Lower leg skin (tissue), 4 donors: ENCODE results near the gene HDAC3. TPM values are rescaled to one million over a fixed set of nuclear protein-coding genes. Genes with fewer than 3 reads are reported as not detected.

Experiments used
- DNase-seq, 2 donors: peaks; one replicate each; pipeline ENCODE4 v3.0.0-alpha.2; 2019; ENCODE audit warnings: low spot score in 2 of 2
- H3K4me3 ChIP-seq: fragments of 200-600 bp; sonication (generic); 2 replicates; pipeline ENCODE4 v1.5.1; 2017; ENCODE audit warnings: mild to moderate bottlenecking, low read depth; ENCODE audit not compliant: poor library complexity, severe bottlenecking
- POLR2A ChIP-seq, 2 donors: fragments of 450-650 bp; IDR thresholded peaks; one replicate each; pipeline ENCODE4 v1.6.1; 2016 to 2017; ENCODE audit warnings: antibody characterized with exemption in 2 of 2, mild to moderate bottlenecking in 1 of 2, moderate library complexity in 1 of 2
- WGBS, 2 donors: methylation state at CpG; one replicate each; pipeline ENCODE4 v1.1.5; 2018; 5-methylcytosine and 5-hydroxymethylcytosine counted together
- intact Hi-C: fragments of 100-400 bp; cut with DNase I; formaldehyde crosslinking; loops from one replicate; pipeline ENCODE4 v1.15.0; 2023; ENCODE audit warnings: low total_unique reads
- total RNA-seq, 4 donors: library from RNA; depleted of rRNA; stranded (reverse); fragments of >200 nt; gene quantifications; one replicate each; pipeline ENCODE4 v1.1.0, GENCODE V29; 2016
- TF ChIP-seq, protein P1 (sequence below), 3 donors: fragments of 450-650 bp; IDR thresholded peaks; one replicate each; pipeline ENCODE4 v1.5.1; 2016; ENCODE audit warnings: antibody characterized with exemption in 3 of 3, mild to moderate bottlenecking in 3 of 3, moderate library complexity in 2 of 3

Gene HDAC3
- total RNA-seq, 4 donors from 2014 or later: 49.4 to 66.4 (median 52.7) TPM

DNA sequence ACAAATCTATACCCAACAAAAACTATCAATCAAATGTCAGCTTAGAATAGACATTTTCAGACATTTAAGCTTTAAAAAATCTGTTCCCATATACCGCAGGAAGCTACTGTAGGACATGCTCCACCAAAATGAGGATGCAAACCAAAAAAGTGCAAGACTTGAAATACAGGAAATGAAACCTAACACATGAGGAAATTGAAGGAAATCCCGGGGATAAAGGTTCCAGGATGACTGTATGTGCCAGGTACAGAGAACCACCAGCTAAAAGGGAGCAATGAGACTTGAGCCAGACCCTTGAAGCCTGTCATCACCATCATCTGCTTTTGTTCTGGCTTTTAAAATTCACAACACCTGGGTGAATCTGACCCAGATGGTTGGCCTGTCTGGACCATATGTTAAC lies 39.3 kb downstream of the HDAC3 start:
- no peak for DNase-seq
- intact Hi-C loops: no loop called here
- WGBS, 2 donors: 62 to 73% methylated on average over 2 of the region's 2 CpGs
- no peak overlapping the region for H3K4me3 ChIP-seq
- no peak for TF ChIP-seq POLR2A (IDR thresholded peaks at IDR 0.05)
- TF ChIP-seq, protein P1, sequence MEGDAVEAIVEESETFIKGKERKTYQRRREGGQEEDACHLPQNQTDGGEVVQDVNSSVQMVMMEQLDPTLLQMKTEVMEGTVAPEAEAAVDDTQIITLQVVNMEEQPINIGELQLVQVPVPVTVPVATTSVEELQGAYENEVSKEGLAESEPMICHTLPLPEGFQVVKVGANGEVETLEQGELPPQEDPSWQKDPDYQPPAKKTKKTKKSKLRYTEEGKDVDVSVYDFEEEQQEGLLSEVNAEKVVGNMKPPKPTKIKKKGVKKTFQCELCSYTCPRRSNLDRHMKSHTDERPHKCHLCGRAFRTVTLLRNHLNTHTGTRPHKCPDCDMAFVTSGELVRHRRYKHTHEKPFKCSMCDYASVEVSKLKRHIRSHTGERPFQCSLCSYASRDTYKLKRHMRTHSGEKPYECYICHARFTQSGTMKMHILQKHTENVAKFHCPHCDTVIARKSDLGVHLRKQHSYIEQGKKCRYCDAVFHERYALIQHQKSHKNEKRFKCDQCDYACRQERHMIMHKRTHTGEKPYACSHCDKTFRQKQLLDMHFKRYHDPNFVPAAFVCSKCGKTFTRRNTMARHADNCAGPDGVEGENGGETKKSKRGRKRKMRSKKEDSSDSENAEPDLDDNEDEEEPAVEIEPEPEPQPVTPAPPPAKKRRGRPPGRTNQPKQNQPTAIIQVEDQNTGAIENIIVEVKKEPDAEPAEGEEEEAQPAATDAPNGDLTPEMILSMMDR (IDR thresholded peaks at IDR 0.05): no peak

DNA sequence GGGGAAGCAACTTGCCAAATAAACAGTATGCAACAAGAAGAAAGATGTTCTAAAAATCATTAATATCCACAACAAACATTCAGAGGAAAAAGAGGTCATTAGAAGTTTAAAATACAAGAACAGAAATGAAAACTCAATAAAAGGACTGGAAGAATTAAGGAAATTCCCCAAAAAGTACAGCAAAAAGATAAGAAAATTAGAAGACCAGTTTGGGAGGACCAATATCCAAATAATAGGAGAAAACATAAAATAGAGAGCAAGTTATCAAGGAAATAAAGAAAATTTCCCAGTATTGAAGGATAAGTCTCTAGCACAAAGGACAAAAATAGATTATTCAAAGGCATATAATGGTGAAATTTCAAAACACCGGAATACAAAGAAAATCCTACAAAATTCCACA lies 39.8 kb downstream of the HDAC3 start:
- 93 to 95% methylated on average over 1 of the region's 1 CpG for WGBS, 2 donors
- DNase-seq: no peak
- no peak overlapping the region for H3K4me3 ChIP-seq
- TF ChIP-seq POLR2A (IDR thresholded peaks at IDR 0.05): no peak
- TF ChIP-seq, protein P1 (IDR thresholded peaks at IDR 0.05): no peak
- intact Hi-C loops: no loop called here

GRCh38 chr5:141590127-141590526 lies 46.5 kb downstream of the HDAC3 start:
- no peak overlapping the region for H3K4me3 ChIP-seq
- 72 to 77% methylated on average over 2 of the region's 2 CpGs for WGBS, 2 donors
- intact Hi-C loops: no loop called here
- DNase-seq: no peak
- TF ChIP-seq, protein P1 (IDR thresholded peaks at IDR 0.05): no peak
- TF ChIP-seq POLR2A (IDR thresholded peaks at IDR 0.05): no peak

GRCh38 chr5:141586246-141586645 lies 50.4 kb downstream of the HDAC3 start:
- H3K4me3 ChIP-seq: no peak overlapping the region
- no peak for DNase-seq
- 90 to 94% methylated on average over 1 of the region's 1 CpG for WGBS, 2 donors
- no peak for TF ChIP-seq POLR2A (IDR thresholded peaks at IDR 0.05)
- TF ChIP-seq, protein P1 (IDR thresholded peaks at IDR 0.05): no peak
- intact Hi-C loops: no loop called here

- DNase-seq: no peak
- no peak overlapping the region for H3K4me3 ChIP-seq
- intact Hi-C loops: no loop called here
- no peak for TF ChIP-seq POLR2A (IDR thresholded peaks at IDR 0.05)
- 87 to 89% methylated on average over 6 of the region's 6 CpGs for WGBS, 2 donors
These were observed 51.1 kb downstream of the HDAC3 start for GRCh38 chr5:141585594-141585993.

DNA sequence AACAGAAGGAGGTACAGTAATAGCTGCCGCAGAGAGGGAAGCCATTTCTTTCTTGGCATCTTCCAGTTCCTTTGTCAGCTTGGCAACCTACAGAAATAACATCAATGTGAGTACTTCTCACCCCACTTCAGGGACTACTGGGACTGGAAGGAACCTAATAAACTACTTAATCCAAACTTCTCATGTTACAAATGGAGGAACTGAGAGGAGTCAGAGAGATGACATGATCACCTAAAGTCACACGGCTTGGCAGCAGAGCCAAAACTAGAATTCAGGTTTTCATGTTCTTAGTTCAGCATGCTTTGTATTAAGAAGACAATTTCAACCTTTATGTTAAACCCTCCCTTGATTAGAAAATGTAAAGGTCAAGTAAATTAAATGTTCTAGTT lies 62.5 kb downstream of the HDAC3 start:
- intact Hi-C loops: no loop called here
- 57 to 74% methylated on average over 2 of the region's 2 CpGs for WGBS, 2 donors
- no peak for DNase-seq
- no peak overlapping the region for H3K4me3 ChIP-seq
- no peak for TF ChIP-seq POLR2A (IDR thresholded peaks at IDR 0.05)

DNA sequence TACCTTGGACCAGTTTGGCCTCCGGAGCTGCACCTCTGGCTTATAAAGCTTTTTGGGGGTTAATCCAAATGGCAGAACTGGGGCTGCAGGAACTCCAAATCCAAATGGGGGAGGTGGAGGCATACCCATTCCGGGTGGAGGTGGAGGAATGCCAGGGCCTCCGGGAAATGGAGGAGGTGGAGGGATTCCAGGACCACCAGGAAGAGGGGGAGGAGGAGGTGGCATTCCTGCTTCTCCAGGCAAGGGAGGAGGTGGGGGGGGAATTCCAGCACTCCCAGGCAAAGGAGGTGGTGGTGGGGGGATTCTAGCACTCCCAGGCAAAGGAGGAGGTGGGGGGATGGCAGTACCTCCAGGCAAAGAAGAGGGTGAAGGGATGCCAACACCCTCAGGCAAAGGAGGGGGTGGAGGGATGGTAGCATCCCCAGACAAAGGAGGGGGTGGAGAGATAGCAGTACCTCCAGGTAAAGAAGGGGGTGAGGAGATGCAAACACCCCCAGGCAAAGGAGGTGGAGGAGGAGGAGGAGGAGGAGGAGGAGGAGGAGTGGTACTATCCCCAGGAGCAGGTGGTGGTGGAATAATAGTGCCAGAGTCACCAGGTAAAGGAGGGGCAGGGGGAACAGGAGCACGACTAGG lies 63.0 kb downstream of the HDAC3 start:
- TF ChIP-seq POLR2A (IDR thresholded peaks at IDR 0.05): no peak
- TF ChIP-seq, protein P1 (IDR thresholded peaks at IDR 0.05): no peak
- 60 to 69% methylated on average over 4 of the region's 4 CpGs for WGBS, 2 donors
- DNase-seq: no peak
- H3K4me3 ChIP-seq: no peak overlapping the region
- intact Hi-C loops: no loop called here
